ENCODE measurements around the gene PPCDC.
"Not testable (repeated sequence)": the region's sequence is repeated elsewhere in the genome, so short reads cannot be mapped to it uniquely, and the experiment has no call there.

Gene PPCDC

DNA sequence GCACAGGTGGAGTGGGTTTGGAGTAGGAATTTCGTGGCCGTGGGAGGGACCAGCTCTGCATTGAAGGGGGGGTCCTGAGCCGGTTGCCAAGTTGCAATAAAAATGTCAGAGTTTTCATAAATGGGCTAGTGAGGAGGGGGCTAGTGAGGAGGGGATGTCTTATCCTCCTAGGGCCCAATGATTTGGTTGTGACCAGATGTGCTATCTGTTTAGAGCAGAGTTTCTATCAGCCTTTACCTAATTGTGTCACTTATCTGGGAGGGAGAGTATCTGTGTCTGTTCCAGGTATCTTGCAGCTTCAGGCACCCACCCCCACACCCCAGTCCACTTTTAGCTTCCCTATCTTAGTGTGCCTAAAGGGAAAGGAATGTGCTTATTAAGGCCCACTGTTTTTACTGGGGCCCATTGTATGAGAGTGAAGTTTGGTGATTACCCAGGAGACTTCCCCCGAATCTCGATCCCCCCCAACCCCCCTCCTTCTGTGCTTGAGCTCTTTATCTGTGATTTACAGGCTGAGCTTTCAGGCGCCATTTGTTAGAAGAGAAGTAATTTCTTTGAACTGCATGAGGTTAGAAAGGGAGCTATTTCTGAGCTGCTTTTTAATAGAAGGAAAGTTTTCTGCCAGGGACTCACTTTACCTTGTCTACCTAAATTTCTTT lies 42.6 kb downstream of the PPCDC start:
- DNase-seq (ENCODE audit: insufficient read length, low spot score) (no peak), FAIRE-seq (no peak)

GRCh38 chr15:75067123-75067830 lies 43.9 kb downstream of the PPCDC start:
- FAIRE-seq (no peak), DNase-seq (ENCODE audit: insufficient read length, low spot score) (no peak)

GRCh38 chr15:75068748-75069147 lies 45.4 kb downstream of the PPCDC start:
- DNase-seq (ENCODE audit: insufficient read length, low spot score) (no peak), FAIRE-seq (no peak)

DNA sequence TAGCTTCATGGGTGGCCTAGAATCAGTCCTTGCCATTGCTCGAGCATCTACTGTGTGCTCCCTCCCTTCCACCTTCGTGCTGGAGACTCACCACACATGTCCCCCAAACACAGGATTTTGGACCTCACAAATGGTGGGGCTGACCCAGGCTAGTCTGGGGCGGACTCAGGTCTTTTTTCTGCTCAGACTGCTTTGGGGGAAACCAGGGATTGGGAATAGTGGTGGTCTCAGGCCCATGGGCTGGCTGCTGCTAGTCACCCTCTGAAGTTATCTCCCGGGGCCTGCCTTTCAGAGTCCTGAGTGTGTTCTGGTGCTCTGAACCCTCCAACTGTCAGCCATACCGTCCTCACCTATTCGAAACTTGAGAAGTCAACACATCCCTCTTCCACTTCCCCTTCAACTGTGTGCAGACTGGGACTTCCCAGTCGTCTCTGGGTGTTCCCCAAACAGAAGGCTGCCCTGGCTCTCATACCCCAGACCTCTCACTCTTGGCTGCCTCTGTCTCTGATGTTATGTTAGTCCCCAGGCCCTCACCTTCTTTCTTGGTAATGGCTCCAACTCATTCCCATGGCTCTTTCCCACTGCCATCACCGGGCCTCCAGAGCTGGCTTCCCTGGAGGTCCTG lies 46.0 kb downstream of the PPCDC start:
- FAIRE-seq, result no peak
- DNase-seq (ENCODE audit: insufficient read length, low spot score), result no peak

GRCh38 chr15:75070674-75071073 lies 47.3 kb downstream of the PPCDC start:
- FAIRE-seq, result no peak
- no peak for DNase-seq (ENCODE audit: insufficient read length, low spot score)

DNA sequence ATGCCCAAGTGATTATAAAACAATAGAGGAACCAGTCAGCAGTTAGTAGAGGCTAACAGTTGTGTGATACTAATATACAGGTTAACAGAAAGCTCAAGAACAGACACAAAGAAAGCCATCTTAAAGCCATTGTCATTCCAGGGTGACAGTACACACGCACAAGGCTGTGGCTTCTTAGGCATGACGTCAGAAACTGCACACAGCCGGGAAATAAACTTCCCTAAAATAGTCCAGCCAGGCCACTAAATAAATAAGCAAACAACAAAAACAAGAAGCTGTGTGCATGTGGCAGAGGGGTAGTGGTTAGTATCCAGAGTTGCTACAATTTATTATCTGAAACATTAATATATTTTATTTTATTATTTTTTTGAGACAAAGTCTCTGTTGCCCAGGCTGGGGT lies 49.8 kb downstream of the PPCDC start:
- no peak for FAIRE-seq
- DNase-seq (ENCODE audit: insufficient read length, low spot score), result no peak

DNA sequence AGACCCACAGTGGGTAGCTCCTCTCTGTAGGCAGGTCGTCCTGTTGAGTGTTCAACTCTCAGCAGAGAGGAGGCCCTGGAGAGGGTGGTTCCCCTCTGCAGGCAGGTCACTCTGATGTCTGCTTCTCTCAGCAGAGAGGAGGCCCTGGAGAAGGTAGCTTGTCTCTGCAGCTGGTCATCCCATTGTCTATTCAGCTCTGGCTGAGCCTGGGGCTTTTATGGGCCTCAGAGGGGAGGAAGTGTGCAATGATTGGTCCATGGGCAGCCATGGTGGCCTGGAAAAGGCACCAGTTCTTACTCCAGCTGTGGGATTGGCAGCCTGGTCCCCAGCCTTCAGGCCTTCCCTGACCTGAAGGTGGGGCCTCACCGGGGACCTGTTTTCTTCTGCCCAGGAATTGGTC lies 52.9 kb downstream of the PPCDC start:
- DNase-seq (ENCODE audit: insufficient read length, low spot score) (no peak), FAIRE-seq (no peak)

DNA sequence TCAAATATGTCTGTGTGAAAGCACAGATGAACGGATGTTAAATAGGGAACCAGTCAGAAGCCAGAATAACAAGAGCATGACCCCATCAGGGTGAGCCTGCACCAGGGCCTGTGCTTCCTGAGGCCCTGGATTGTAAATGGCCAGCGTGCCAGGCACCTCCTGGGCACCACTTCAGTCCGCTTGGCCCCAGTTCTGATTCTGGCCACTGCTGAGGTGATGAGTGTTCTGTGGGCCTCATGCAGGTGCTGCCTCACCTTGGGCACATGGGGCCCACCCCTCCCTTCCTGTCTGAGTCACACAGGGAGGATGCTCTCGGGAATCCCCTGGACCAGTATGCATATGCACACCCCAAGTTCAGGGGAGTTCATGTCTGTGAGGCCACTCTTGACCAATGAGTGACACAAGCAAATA lies 54.2 kb downstream of the PPCDC start:
- FAIRE-seq; DNase-seq (ENCODE audit: insufficient read length, low spot score): not testable (repeated sequence)

- FAIRE-seq (no peak), DNase-seq (ENCODE audit: insufficient read length, low spot score) (no peak)
These were observed 57.8 kb downstream of the PPCDC start for GRCh38 chr15:75081150-75081549.

DNA sequence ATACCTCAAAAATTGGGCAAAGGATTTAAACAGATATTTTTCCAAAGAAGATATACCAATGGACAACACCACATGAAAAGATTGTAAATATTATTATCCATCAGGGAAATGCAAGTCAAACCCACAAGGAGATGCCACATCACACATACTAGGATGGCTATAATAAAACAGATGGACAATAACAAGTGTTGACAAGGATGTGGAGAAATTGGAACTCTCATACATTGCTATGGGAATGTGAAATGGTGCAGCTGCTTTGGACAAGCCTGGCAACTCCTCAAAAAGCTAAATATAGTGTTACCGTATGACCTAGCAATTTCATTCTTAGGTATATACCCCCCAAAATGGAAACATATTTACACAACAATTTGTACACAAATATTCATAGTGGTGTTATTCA lies 59.3 kb downstream of the PPCDC start:
- no peak for DNase-seq (ENCODE audit: insufficient read length, low spot score)
- no peak for FAIRE-seq

DNA sequence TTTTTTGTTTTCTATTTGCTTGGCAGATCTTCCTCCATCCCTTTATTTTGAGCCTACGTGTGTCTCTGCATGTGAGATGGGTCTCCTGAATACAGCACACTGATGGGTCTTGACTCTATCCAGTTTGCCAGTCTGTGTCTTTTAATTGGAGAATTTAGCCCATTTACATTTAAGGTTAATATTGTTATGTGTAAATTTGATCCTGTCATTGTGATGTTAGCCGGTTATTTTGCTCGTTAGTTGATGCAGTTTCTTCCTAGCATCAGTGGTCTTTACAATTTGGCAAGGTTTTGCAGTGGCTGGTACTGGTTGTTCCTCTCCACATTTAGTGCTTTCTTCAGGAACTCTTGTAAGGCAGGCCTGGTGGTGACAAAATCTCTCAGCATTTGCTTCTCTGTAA lies 62.3 kb downstream of the PPCDC start:
- FAIRE-seq; DNase-seq (ENCODE audit: insufficient read length, low spot score): not testable (repeated sequence)

GRCh38 chr15:75089456-75090387 lies 66.3 kb downstream of the PPCDC start:
- FAIRE-seq, result no peak
- DNase-seq (ENCODE audit: insufficient read length, low spot score), result no peak

GRCh38 chr15:75090388-75090734 lies 67.0 kb downstream of the PPCDC start:
- FAIRE-seq (no peak), DNase-seq (ENCODE audit: insufficient read length, low spot score) (no peak)

- DNase-seq (ENCODE audit: insufficient read length, low spot score), result no peak
- no peak for FAIRE-seq
These were observed 68.4 kb downstream of the PPCDC start for GRCh38 chr15:75091814-75092213.

- not testable (repeated sequence) for DNase-seq (ENCODE audit: insufficient read length, low spot score); FAIRE-seq
These were observed 71.6 kb downstream of the PPCDC start for GRCh38 chr15:75094961-75095478.

DNA sequence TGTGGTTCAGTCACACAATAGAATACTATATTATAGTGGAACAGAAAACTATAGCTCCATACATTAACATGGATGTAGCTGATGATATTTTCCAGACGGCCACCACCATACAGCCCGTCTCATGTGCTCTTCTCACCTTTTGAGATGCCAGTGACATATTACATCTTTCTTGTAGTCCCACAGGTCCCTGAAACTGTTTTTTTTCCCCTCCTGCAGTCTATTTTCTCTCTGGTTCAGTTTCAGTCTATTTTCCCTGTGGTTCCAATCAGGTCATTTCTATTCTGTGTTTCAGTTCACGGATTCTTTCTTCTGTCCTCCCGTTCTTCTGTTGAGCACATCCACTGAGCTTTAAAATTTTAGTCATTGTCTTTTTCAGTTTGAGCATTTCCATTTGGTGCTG lies 72.2 kb downstream of the PPCDC start:
- DNase-seq (ENCODE audit: insufficient read length, low spot score) (no peak), FAIRE-seq (no peak)

GRCh38 chr15:75097939-75098338 lies 74.5 kb downstream of the PPCDC start:
- FAIRE-seq (no peak), DNase-seq (ENCODE audit: insufficient read length, low spot score) (no peak)

DNA sequence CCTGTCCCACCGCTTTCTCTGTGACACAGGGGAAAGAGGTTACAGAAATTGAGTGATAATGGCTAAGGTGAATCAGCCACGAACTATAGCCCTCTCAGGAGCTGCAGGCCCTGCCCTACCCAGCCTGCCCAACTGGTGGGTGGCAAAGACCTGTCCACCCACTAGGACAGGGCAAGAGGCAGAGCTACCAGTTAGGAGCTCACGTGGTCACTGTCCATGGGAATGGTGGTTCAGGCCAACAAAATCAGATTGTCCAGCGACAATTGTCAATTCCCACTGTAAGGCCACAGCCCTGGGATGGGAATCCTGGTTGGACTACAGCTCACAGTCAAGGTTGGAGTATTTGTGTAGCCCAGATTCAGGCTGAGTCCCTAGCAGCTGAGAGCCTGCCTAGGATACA lies 75.0 kb downstream of the PPCDC start:
- FAIRE-seq (no peak), DNase-seq (ENCODE audit: insufficient read length, low spot score) (no peak)
